NCI-H748 treated with DMSO at 0.1 percent for 48 hours (cell line): ENCODE data around the gene P3H1.
"Not testable (repeated sequence)": the region's sequence is repeated elsewhere in the genome, so short reads cannot be mapped to it uniquely, and the experiment has no call there.

Source experiments
- DNase-seq: peaks from one replicate; lab custom pipeline; 2025; lab: John Stamatoyannopoulos, UW

P3H1 gene

GRCh38 chr1:42769811-42770210 is 3.0 kb upstream of the P3H1 start:
- no peak for DNase-seq

GRCh38 chr1:42768172-42768571 is 1.3 kb upstream of the P3H1 start:
- DNase-seq, result no peak

DNA sequence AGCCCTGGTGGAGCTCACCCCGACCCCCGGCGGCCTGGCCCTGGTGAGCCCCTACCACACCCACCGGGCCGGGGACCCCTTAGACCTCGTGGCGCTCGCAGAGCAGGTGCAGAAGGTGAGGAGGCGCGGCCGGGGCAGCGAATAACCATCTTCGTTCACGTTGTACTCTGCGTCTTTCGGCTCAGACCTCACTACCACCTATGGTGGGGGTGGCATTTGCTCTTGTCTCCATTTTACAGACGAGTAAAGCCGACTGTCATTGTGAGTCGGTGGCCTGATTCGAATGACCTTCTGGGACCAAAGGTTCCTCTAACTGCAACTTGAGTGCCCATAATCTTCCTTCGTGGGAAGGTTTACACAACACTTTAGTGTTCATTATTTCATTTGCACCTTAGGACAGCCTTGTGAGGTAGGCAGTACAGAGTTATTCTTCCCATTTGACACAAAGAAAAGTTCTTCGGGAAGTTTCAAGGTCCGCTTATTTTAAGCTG is 727 bp upstream of the P3H1 start:
- peak; percentile 96 for DNase-seq

DNA sequence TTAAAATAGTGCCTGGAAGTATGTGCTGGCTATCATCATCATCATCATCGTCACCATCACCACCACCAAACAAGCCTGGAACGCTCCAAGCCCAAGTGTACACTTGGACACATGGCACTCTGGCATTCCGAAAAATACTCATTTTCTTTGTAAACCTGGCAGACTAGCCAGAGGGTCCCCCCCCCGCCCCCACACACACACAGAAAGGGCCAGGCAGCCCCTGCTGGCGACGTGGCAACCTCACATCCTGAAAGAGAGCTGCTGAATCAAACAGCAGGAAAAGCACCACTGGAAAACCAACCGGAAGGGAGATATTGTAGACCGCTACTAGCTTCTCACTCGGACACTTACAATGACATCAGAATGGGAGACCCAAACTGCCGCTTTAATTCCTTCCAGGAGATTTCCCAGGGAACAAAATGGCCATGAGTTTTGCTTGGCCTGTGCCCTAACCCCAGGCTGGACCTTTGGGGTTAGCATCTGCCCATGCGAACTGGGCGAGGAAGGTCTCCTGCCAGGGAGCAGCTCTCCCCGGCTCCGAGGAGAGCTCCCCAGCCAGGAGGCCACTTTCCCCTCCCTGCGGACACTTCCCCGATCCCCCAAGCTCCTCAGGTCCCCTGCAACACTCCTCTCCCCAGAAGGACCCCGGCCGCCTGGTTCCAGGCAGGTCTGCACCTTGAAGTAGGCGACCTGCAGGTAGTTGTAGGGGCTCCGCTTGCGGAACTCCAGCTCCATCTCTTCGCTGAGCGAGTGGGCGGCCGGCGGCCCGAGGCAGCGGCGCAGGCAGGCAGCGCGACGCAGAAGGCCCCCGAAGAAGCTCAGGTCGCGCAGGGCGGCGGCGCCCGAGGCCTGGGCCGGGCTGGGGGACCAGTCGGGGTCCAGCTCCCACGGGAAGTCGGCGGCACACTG is 742 bp downstream of the P3H1 start:
- peak; percentile 99 for DNase-seq

GRCh38 chr1:42765269-42765668 is 1.6 kb downstream of the P3H1 start:
- DNase-seq, result no peak

DNA sequence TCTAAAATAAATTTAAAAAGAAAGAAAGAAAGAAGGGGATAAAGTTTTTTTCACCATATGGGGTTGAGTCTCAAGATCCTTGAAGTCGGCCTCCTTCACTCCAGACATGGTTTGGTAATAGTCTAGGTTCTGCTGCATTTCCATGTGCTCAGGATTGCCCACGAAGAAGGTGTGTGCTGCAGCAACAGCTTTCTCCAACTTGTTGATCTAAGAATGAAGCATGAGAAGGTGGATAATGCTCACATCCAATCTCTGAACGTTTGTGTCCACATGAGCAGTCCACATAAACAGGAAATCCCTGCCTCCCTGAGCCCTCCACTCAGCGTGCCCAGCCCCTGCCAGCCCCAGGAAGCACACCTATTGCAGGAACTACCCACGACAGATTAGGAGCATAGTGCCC is 4.6 kb downstream of the P3H1 start:
- no peak for DNase-seq

DNA sequence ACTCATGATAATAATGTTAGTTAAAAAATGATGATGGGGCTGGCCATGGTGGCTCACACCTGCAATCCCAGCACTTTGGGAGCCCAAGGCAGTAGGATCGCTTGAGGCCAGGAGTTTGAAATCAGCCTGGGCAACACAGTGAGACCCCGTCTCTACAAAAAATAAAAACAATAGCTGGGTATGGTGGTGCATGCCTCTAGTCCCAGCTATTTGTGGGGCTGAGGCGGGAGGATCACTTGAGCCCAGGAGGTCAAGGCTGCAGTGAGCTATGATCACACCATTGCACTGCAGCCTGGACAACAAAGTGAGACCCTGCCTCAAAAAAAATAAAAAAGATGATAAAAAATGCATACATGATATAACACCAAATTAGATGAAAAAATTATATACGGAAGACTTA is 5.3 kb downstream of the P3H1 start:
- no peak for DNase-seq

GRCh38 chr1:42759114-42759513 is 7.7 kb downstream of the P3H1 start:
- no peak for DNase-seq

DNA sequence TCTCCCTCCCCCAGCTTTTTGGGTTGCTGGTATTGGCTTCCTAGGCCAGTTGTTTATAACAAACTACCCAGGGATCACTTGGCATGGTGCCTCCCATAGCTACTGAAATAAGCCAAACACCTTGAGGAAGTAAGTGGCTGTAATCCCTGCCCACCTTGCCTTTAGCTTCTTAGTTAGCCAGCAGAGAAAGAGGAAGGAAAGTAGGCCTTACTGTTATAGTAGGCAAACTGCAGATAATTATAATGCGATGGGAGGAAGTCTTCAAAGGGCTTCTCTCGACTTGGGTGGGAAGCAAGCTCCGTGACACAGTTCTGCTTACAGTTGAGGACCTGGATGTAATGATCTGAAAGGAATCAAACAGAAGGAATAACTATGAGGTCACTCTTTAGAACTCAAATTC is 8.2 kb downstream of the P3H1 start:
- no peak for DNase-seq

- no peak for DNase-seq
These were observed 8.9 kb downstream of the P3H1 start for GRCh38 chr1:42757892-42758275.

DNA sequence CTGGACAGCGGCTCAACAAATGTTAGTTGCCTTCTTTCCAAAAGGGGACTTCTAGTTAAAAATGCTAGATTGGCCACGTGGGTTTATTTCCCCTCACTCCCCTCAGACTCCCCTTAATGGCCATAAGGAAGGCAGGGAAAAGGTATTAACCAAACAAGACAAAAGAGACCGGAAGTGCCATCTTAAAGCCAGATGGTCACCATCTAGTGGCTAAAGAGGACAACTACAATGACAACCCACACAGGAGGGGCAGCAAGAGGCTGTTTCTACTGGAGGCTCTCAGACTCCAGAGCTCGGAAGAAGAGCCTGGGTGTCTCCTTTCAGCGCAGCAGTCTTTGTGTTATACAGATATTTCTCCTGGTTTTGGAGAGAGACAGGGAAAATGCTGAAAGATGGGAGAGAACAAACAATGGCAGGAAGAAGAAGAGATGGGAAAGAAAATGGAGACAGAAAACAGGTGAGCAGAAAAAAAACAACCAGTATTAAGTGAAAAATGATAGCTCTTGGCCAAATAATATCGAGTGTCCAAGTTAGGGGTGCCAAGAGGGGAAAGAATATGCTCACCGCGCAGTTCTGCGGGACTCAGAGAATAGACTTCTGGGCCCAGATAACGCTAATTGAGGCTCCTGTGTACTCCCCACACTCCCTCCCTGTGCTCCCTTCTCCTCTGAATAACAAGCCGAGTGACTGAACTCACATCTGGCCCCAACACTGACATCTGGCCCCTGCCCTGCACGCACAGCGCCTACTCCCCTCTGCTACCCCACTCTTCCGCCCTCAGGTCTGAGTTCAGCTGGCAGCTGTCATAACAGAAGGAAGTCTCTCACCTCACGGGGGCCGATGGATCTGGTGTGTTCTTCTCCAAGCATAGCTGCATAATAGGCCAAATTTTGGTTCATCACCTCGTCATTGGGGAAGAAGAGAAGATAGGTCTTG is 9.6 kb downstream of the P3H1 start:
- peak; percentile 100 for DNase-seq

DNA sequence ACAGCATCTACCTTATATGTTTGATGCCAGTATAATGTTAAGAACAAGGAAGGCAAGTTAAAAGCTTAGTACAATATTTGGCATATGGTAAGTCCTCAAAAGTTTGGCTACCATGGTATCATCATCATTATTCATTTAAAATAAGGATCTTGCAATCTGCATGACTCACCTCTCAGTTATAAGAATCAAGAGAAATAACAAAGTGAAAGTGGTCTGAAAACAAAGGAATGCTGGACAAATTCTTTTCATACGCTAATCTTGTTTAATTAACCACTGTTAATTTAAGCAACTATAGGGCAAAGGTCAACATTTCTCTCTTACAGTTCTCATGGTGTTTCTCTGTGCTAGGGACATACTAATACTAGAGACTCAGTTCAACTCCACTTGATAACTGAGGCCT is 13.8 kb downstream of the P3H1 start:
- no peak for DNase-seq

- no peak for DNase-seq
These were observed 14.5 kb downstream of the P3H1 start for GRCh38 chr1:42752284-42752683.

GRCh38 chr1:42751511-42752070 is 15.2 kb downstream of the P3H1 start:
- not testable (repeated sequence) for DNase-seq

DNA sequence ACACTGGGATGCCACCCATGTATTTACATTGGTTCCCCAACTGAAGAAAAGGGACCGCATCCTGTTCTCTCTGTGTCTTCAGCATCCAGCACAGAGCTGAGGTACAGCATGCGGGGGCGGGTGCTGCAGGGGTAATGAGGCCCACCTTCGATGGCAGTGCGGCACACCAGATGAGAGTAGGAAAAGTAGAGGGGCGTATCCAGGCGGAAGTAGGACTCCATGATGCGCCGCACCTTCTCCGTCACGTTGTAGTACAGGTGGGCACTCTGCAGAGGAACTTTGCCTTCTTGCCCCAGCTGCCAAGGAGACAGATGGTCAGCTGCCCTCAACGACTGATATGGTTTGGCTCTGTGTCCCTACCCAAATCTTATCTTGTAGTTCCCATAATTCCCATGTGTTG is 16.8 kb downstream of the P3H1 start:
- no peak for DNase-seq

DNA sequence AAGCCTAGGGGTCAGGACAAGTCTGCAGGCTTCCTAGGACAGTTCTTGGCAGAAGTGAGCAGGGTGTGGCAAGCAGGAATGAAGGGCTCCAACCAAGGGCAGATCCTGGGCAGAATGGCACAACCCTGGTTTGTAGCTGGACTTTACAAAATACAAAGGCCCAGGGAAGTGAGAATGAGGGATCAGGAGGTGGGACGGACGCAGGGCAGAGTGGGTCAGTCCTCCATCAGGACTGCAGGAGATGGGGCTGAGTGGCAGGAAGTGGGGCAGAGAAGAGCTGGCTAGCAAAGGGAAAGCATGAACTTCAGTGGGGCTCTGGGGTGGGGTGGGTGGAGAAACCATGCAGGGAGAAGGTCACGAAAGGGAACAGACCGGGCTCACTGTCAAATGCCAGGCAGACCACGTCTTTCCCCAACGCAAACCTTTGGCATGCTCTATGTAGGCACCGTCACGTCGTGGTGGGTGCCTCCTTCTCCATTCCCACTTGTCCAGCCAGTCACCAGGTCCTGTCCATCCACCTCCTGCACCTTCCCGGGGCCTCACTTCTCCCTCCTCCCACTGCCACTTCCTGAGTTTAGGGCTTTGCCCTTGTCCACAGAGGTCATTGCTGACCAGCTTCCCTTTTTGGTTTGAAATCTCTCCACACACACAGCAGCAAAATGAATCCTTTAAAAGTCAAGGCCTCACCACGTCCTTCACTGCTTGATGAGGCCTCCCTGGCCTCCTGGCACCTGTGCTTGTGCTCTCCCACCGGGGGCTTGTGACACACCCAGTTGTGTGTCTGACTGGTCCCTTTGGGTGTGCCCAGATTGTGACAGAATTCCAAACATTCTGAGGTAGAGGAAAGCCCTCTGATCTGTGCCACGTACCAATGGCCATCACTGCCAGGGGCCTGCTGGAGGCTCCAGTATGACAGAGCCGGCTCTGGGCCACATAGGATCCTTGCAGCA is 18.1 kb downstream of the P3H1 start:
- no peak for DNase-seq

DNA sequence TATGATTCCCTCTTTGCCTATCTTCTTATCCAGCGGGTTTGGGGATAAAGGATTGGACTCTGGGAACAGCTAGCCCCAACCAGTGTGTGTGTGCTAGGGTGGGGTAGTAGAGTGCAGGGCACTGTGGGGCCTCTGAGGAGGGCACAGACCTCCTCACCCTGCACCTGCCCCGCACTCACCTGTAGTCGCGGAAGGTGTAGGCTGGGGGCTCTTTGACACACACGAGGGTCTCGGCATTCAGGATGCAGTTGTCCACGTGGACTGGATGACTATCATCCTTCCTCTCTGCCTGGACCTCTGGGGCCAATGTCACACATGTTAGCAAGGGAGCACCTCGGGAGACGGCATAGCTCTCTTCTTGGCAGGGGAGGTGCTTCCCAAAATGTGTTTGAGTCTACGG is 18.8 kb downstream of the P3H1 start:
- DNase-seq, result no peak

DNA sequence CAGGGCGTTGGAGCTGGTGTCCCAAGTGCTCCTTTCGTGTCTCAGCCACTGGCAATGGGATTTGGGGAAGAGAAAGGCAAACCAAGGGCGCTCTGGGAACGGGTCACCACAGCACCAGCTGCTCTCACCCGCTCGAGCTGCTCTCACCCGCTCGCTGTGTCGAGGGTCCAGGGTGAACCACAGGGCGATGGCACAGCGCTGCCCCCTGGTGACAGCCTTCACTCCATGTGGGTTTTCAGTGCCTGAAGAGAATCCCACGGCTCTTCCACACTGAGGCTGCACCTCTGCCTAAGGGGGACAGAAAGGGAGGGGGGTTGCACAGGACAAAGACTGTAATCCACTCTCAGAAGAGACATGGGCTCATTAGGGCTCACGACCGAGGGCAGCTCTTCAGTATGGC is 19.7 kb downstream of the P3H1 start:
- DNase-seq, result peak; percentile 80

GRCh38 chr1:42746436-42747105 is 20.3 kb downstream of the P3H1 start:
- DNase-seq, result no peak

DNA sequence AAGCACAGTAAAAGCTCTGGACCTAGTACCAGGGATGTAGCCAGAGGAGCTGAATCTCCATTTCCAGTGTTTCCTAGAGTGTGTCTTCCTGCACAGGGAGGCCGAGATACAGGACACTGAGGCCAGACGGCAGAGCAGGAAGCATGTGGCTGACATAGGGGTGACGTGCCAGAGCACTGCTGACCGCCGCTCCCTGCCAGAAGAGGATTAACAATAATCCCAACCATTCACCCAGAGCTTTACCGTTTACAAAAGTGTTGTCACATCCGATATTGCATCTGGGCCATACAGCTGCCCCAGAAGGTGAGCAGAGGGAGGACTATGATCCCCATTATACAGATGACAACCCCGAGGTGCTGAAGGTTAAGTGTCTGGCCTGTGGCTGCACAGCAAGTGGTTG is 21.0 kb downstream of the P3H1 start:
- DNase-seq, result no peak

GRCh38 chr1:42744148-42744413 is 22.7 kb downstream of the P3H1 start:
- DNase-seq, result no peak
